NCI-H345 (cell line): Measurements from ENCODE around the gene RNF6.
"Not testable (repeated sequence)": the region's sequence is repeated elsewhere in the genome, so short reads cannot be mapped to it uniquely, and the experiment has no call there.

Source experiments
- DNase-seq: peaks from one replicate; lab custom pipeline; 2025; lab: John Stamatoyannopoulos, UW

The RNF6 gene

DNA sequence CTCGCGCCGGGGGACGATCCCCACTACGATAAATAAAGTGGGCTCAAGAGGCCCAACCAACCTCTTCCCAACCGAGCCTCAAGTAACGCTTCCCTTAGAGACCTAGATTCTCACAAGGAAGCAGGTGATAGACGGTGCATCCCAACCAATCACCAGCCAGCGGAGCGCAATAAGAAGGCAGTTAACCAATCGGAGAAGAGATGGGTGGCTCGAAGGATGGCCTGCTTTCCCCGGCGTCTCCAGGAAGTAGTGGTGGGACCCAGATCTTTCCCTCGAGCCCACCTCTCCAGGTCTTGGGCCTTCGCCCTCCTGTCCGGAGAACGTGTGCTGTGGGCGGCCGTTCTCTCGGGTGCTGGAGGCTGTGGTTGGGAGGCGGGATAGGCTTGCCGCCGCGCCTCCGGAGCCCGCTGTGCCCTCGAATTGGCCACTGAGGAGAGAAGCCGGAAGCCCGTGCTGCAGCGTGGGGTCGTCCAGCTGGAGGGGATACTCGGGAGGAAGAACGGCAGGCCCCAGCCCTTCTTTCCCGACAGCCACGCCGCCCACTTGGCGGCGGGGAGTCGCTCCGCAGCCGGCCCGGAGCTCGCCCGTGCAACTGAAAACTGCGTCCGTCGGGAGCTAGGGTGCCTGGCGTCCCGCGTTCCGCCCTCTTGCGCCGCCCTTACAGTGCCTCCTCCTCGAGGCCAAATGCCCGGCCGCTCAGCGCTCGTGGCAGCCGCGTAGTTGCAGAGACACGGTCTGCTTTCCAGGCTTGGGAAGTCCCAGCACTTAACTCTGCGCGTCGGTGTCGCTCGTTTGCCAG lies at the start of gene RNF6:
RNF6 (minus strand) TSS at position 594 of the 799 bp plus-strand sequence. CDS start 2,665 bp downstream, outside the sequence.
- DNase-seq: peak; percentile 88

DNA sequence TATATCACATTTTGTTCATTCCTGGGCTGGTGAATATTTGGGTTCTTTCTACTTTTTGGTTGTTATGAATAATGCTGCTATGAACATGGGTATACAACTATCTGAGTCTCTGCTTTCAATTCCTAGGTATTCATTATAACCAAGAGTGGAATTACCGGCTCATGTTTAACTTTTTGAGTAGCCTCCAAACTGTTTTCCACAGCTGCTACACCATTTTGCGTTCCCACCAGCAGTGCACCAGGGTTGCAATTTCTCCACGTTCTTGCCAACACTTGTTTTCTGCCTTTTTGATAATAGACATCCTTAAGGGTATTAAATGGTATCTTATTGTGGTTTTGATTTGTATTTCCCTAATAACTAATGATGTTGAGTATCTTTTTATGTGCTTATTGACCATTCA lies 48.6 kb upstream of the RNF6 start:
- no peak for DNase-seq

DNA sequence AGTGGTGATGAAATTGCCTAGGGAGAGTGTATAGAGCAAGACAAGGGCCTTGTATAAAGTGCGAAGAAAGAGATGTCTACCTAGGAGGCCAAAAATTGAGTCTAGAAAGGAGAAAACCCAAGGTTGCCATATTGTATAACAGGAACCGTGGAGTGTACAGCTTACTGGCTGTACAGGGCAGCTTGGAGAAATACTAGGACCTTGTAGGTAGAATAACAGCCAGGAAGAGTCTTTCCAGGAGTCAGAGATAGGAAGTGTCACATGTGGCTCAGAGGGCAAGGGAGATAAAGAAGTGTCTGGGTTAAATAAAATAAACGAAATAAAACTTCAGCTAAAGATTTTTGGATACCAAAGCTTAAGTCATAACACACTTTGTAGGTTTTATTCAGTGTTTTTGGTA lies 44.2 kb upstream of the RNF6 start:
- DNase-seq: no peak

DNA sequence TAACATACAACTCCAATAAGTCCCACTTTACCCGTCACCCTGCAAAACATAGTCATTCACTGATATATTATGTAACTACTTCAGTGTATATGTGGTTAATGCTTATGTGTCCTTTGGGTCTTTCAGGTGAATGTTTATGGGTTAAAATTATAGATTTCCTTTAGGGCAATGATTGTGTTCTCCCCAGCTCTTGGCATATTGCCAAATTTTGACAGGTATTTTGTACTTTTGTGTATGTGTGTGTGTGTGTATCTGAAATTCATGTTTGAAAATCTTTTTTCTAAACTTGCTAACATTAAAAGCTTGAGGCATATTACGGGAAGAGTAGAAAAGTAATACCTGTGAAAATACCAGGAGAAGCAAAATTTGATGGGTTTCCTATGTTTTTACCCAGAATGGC lies 40.0 kb upstream of the RNF6 start:
- no peak for DNase-seq

- DNase-seq: no peak
These were observed 37.5 kb upstream of the RNF6 start for GRCh38 chr13:26259634-26260033.

DNA sequence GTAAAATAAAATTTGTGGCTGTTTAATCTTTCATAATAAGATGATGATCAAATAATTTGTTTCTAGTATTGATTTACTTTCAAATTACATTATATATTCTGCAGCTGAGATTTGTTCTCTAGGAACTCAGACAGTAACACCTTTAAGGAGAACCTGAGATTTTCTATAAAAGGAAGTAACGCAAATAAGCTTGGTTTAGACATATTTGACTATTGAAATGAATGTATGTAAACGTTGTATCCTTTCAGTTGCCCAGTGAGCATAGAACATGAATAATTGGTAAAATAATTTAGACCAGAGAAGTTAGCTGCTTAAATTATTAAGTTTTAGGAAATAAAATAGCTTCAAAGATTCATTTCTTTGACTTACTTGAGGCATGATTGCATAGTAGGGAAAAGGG lies 34.9 kb upstream of the RNF6 start:
- no peak for DNase-seq

DNA sequence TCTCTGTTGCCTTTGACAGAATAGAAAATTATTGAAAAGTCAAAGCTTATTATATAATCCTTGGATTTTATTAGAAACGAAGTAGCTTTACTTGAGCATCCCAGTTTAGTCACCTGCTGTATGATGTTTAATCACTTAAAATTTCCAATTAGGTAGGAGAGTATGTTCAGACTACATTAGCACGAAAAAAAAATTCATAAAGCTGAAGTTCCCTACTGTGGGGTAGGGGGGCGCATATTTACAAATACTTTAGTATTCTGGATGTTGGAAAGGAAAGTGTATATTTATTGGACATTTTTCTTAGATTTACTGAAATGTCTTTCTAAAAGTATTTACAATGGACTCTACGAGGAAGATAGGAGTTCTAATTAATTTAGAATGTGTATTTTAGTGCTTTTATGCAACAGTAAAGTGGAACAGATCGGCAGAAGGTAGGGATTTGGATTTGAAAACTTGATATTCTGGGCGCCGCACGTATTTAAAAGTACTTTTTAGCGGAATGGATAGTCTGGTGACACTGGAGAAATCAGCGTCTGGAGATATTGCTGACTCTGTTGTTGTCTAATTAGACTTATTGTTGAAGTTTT lies 33.7 kb upstream of the RNF6 start:
- DNase-seq: no peak

DNA sequence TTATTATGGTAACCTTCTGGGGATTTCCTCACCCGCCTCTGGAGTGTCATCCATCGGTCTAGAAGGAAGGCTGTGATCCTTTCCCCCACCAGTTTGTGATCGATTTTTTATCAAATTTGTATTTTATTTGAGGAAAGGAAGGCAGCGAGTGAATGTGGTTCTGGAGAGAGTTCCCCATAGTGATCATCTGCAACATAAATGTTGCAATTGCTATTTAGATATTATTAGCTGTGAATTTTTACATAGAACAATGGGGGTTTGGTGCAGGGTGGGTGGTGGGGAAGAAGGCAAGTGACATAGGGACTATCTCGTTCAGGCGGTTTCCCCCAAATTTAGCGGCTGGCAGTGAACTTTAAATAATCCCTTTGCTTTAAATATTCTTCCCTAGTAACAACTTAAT lies 33.0 kb upstream of the RNF6 start:
- DNase-seq: no peak

- peak; percentile 36 for DNase-seq
These were observed 32.5 kb upstream of the RNF6 start for GRCh38 chr13:26254583-26255111.

DNA sequence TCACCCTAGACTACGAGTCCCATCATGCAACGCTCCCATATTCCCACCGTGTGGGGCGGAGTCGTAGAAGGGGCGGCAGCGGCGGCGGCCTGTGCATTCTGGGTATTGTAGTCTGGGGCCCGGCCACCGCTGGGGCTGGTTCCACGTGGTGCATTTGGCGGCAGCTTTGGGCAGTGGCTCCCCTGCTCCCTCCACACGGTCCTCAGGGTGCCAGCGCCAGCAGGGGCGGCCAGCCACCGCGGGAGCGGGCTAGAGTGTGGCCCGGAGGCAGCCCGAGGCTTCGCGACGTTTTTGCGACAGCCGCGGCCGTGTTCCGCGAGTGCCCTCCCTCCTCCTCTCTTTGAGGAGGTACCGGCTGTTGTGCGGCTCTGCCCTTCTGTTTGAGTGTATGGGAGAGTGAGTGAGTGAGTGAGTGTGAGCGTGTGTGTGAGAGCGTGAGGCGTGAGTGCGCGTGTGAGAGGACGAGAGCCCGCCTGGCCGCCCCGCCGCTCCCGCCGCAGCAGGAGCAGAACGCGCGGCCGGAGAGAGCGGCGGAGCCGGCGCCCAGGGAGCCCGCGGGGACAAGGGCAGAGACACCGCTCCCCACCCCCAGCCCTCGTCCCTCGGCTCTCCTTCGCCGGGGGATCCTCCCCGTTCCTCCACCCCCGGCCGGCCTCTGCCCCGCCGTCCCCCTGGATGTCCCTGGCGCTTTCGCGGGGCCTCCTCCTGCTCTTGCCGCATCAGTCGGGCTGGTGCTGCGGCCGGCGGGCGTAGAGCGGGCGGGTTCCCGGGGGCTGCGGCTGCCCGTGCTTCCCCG lies 31.9 kb upstream of the RNF6 start, which contains the start of gene CDK8:
CDK8 (plus strand) TSS at position 343 of the 796 bp plus-strand sequence. CDS start 513 bp downstream, outside the sequence.
- DNase-seq: peak; percentile 94

- DNase-seq: no peak
These were observed 31.2 kb upstream of the RNF6 start for GRCh38 chr13:26253262-26253786.

- not testable (repeated sequence) for DNase-seq
These were observed 29.9 kb upstream of the RNF6 start for GRCh38 chr13:26252006-26252405.

GRCh38 chr13:26249551-26249950 lies 27.4 kb upstream of the RNF6 start:
- DNase-seq: no peak

DNA sequence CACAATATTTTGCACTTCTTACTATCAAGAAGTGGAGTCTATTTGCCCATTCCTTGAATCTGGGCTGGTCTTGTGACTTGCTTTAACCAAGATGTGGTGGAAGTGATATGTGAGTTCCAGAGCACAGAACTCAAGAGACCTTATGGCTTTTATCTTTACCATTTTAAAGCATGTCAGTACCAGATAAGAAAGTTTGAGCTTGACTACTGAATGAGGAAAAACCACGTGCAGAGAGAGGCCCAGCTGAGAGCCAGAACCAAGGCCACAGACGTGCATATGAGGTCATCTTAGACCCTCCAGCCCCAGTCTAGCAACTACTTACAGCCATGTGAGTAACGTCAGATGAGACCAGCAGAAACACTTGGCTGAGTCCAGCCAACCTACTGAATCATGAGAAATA lies 25.5 kb upstream of the RNF6 start:
- no peak for DNase-seq

- DNase-seq: peak; percentile 67
These were observed 24.9 kb upstream of the RNF6 start for GRCh38 chr13:26247011-26247410.

- DNase-seq: peak; percentile 0
These were observed 24.0 kb upstream of the RNF6 start for GRCh38 chr13:26246154-26246553.

DNA sequence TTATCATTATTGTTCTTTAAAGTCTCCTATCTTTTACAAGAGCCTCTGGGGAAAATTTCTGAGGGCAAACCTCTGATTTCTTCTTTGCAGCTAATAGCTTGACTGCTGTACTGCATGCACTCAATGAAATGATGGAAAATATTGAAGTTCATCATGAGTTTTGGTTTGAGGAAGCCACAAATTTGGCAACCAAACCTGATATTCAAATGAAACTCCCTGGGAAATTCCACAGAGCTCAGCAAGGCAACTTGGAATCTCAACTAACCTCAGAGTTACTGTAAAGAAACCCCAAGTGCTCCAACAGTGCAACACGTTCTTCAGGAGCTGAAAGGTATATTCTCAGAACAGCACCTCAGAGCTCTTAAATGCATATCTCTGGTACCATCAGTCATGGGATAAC lies 14.2 kb upstream of the RNF6 start:
- no peak for DNase-seq

DNA sequence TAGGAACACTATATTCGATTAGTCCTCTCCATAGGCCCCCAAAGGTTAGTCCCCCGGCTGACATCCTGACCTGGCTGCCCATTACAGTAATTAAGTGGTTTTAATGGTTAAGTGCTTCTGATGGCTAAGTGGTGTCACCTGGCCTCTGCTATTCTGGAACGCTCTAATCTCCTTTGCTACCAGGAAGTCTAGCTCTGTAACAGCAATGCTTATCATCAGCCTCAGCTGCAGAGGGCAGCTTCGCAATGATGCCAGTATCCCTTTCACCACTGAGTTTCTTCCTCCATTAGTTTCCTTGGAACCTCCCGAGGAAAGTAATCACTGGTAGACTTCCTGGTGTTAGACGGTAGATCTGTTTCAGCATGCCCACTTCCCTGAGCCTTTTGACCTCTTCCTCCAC lies 8.6 kb upstream of the RNF6 start:
- no peak for DNase-seq

DNA sequence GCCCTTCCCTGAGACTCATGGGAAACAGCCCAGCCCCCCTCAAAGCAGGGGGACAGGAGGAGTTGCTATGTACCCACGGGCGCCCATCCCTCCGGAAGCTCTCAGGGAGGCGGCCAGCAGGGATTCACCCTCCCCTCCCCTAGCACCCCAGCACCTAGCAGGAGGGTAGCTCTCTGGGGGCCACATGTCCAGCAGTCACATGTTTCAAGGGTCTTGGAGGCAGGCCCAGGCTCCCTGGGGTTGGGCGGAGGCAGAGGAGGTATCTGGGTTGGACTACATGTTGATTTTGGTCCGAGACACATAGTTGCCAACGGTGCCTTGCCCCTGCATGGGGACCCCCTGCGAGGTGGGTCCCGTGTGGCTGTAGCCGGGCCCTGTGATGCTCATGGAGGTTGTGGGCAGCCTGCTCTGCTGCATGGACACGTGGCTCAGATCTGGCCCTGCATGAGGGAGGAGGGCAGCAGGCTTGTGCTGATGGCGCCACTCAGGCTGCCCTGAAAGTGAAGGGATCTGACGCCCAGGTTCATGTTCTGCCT lies 7.0 kb upstream of the RNF6 start:
- DNase-seq: no peak

DNA sequence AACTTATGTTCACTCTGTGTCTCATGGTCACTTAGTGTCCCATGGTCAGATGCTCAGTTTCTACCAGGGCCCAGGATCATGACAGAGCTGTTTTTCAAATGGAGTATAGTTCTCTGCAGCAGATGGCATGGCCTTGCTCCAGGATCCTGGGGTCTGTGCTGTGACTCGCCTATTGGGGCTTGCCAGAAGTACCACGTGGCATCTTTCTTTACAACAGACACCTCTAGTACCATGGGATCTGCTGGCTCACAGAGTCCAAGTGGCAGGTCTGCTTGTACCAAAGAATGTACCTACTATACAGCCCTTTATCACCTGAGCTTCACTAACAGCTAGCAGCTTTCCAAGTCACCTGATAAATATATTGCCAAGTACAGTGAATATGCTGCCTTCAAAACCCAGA lies 6.0 kb upstream of the RNF6 start:
- DNase-seq: no peak

DNA sequence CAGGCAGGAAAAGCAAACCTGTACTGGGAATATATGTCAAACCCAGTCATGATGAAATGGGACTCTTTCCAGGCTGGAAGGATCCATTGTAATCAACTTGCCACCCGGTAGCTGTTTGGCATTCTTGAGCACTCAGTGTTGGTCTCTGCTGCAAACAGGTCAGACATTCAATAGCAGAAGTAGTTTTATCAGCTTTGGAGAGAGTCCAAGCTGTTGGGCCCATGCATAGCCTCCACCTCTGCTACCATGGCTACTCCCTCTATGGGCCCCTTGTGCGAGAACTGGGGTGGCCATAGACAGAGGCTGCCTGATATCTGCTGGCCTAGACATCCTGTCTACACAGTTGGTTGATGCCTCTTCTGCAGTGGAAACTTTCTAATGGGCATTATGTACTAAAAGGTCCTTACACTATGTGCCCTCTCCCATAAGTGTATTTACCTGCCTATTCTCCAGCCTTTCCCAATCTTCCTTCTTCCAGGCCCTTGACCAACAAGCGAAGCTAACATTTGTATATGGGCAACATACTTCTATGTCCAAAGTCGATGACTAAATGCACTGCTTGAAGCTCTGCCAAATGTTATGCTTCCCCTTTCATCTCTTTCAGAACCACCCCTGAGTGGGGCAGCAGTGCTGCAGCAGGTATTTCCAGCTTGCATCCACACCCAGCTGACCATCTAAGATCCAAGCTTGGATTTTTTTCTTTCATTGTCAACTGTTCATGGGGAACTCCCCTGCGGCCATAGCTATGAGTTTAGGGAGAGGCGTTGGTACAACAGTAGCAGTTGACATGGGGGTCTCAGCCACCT lies 5.3 kb upstream of the RNF6 start:
- no peak for DNase-seq
